NOMO-1 (cell line): ENCODE measurements around the gene WRAP73.
"Not testable (repeated sequence)": the region's sequence is repeated elsewhere in the genome, so short reads cannot be mapped to it uniquely, and the experiment has no call there.

Experiments used
- DNase-seq, 2 experiments: peaks; one replicate each; lab custom pipeline; 2025; ENCODE audit not compliant: unreplicated experiment in 2 of 2; lab: John Stamatoyannopoulos, UW

WRAP73 gene

DNA sequence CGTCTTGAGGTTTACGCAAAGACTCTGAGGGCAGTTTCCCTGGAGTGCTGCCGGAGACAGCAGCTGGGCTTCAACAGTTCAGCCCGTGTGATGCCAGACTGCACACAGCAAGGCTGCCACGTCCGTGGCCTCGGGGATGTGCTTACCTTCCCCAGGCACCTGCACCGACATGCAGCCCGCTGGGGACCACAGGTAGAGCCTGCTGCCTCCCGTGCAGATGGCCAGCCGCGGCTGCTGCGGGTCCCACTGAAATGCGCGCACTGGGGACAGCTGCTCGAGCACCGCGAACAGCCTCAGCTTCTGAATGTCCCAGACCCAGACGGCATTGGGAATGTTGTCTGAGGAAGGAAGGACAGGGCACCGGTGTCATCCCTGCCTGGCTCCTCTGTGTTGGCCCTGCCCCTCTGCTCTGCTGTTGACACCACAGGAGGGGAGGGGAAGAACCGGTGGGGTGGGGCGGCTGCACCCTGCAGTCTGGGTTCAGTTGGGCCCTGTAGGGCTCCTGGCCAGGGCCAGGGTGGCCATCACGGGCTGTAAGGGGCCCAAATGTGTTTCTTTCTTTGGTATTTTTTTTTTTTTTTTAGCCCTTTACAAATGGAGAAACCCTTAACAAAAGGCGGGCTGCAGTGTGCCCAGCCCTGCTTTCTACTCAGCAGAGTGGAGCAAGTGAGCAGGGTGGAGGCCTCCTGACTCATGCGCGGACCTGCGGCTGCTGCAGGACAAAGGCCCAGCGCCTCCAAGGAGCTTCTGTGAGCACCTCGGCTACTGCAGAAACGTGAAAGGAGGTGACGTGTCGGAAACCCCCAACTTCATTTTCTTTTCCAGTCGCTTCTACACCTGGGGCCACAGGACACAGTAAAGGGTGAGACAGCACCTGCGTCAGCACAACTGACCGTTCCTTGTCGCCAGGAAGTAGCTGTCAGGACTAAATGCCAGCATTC lies 18.3 kb downstream of the WRAP73 start:
- DNase-seq = no peak

DNA sequence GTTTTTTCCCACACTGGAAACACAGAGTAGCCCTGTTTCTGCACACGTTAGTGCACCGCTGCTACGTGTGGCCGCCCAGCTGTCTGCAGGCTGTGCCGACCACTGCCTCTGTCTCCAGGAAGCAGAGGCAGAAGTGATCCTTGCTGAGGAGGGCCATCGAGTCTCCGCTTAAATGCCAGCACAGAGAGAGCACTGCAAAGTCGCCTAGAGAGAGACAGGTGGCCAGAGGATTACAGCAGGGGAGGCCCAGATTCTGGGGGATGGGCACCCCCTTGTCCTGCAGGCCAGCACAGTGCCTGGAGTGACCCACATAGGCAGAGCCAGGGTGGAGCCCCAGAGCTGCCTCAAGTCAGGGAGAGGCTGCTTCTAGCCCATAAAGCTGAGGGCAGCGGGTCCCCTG lies 19.0 kb downstream of the WRAP73 start:
- DNase-seq = no peak

DNA sequence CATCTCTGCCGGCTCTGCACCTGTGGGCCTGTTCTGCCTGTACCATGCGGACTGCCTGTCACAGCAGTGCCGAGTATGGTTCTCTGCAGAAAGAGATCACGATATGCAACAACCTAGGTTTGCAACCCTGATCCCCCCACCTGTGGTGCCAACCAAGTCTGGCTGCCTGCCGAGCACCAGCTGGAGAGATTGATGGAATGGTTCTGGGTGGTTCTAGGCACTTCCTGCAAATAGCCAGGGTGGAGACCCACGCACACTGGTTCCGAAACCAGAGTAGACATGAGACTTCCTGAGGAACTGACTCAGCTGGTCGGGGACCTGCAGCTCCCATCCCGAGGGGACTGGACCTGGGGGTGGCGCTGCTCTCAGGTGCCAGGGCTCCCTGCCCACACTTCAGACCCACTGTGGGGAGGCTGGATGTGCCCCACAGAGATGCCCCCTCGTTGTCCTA lies 19.7 kb downstream of the WRAP73 start:
- no peak for DNase-seq

DNA sequence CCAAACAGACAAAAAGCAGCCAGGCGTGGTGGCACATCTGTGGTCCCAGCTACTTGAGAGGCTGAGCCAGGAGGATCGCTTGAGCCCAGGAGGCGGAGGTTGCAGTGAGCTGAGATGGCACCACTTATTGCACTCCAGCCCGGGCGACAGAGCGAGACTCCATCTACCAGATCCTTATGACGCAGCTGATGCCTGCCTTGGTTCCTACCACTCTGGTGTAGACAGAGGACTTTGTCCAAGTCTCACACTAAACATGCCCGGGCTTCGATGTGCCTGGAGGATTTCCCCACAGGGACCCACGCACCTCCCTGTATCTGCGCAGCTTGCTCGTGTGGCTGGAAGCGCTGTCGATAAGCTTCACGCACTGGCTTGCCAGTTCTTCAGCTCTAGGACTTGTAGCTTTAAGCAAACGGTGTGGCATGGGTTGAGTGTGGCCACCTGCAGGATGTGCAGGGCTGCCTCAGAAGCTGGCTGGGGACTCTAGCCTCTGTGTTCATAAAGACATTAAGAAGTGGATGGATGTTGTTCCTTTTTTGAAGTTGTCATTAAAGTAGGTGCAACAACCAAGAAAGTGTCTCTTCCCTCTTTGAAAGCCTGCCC lies 20.2 kb downstream of the WRAP73 start:
- no peak for DNase-seq

DNA sequence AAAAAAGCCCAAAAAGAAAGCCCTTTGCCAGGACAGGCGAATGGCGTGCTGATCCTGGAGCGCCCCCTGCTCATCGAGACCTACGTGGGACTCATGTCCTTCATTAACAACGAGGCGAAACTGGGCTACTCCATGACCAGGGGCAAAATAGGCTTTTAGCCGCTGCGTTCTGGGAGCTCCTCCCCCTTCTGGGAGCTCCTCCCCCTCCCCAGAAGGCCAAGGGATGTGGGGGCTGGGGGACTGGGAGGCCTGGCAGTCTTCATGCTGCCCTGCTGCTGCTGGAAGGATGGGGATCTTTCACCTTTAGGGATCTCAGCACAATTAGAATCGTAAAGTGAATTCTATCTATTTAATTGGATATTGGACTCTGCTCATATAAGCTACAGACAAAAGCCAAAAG lies 21.5 kb downstream of the WRAP73 start:
- DNase-seq = no peak

DNA sequence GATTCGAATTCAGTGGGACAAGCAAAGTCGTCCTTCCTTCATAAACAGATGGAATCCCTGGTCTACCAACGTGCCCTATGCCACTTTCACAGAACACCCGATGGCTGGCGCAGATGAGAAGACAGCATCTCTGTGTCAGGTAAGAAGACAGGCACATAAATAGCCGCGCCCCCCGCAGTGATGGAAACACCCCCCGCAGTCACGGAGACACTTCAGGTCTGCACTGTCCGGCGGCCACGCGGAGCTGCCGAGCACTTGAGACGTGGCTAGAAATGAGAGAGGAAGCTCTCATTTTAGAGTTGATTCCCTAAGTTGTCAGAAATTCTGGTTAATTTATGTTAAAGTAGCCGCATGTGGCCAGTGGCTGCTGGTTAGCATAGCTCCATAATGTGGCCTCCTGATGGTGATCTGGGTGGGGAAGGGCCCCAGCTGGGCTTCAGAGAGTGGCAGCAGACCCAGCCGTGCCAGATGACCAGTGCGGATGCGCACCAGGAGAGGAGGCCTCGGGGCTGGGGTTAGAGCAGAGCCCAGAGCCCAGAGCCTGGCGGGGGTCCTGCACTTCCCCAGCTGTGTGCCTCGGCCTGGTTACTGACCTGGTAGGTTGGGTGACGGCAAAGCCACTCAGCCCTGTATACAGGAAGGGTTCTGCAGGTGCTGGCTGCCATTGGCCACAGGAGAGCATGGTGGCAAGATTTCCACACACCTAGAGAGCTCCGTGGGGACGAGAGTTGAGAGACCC lies 22.2 kb downstream of the WRAP73 start:
- DNase-seq = no peak

DNA sequence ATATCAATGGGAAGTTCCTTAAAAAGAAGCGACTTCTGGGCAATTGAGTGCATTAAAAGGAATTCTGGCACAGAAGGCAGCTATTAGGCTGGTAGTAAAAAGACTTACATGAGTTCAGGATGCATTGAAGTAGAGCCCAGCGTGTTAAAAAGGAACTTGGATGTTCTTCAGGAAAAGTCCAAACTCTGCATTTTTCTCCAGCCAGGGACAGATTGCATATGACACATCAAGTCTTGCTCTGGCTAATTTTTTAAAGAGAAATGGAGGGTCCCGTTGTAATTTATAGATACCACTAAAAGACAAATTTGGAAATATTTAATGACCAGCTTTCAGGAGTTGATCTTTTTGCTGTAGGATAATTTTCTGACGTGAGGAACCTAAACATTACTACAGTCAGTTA lies 23.9 kb downstream of the WRAP73 start:
- DNase-seq = no peak

DNA sequence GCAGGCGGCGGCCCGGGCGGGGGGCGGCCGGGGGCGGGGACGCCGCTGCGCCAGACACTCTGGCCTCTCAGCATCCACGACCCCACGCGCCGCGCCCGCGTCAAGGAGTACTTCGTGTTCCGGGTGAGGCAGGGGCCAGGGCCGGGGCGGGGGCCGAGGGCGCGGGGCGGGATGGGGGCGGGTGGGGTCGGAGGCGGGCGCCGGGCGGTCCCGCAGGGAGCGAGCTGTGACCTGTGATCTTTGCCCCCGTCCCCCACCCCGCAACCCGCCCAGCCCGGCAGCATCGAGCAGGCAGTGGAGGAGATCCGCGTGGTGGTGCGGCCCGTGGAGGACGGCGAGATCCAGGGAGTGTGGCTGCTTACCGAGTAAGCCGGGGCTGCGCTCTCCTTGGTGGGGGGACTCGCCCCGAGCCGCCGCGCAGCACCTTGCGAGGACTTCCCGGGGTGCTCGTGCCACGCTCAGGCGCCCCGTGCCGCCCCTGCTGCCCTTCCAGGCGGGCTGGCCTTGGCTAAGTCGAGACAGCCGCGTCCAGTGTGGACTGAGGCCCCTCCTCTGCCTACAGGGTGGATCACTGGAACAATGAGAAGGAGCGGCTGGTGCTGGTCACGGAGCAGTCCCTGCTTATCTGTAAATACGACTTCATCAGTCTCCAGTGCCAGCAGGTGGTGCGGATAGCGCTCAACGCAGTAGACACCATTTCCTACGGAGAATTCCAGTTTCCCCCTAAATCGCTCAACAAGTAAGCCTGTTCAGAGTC lies 24.6 kb downstream of the WRAP73 start:
- no peak for DNase-seq

DNA sequence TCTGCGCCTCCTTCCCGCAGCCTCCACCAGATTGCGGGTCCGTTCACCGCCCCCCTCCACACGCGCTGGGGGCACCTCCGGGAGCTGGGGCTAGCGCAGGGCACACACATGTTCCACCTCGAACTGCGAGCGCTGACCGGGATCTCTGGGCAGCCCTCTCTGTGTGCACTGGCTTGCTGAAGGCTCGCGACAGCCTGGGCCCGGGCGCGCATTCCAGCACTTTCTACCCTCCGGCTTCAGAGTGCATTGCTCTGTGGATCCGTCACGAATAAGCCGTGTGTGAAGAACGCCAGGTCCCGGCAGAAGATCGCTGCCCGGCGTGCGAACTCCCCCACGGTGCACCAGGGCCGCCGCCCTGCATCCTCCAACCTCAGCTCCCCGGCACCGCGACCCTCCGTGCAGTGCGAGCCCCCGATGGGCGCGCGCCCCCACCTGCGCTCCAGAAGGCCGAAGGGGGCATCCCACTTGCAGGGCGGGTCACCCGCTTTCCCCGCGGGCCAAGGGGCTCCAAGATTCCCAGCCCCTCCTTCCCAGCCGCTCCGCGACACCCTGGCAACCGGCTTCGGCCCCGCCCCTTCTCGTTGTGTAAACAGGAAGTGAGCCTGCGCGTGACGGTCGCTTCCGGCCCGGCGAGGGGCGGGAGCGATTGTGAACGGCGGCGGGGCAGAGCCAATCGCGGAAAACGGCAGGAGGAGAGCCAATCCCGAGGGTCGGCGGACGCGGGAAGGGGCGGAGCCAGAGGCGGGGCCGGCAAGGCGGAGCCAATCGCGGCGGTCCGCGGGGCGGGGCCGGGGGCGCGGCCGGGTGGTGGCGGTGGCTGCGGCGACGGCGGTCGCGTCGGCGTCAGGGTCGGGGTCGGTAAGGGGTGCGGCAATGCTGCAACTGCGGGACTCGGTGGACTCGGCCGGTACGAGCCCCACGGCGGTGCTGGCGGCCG lies 25.4 kb downstream of the WRAP73 start, which contains the start of gene TPRG1L:
TPRG1L (plus strand) TSS at position 816 of the 937 bp plus-strand sequence; CDS start at position 874, 58 bp downstream.
- peak; percentile 93 to 96 for DNase-seq

DNA sequence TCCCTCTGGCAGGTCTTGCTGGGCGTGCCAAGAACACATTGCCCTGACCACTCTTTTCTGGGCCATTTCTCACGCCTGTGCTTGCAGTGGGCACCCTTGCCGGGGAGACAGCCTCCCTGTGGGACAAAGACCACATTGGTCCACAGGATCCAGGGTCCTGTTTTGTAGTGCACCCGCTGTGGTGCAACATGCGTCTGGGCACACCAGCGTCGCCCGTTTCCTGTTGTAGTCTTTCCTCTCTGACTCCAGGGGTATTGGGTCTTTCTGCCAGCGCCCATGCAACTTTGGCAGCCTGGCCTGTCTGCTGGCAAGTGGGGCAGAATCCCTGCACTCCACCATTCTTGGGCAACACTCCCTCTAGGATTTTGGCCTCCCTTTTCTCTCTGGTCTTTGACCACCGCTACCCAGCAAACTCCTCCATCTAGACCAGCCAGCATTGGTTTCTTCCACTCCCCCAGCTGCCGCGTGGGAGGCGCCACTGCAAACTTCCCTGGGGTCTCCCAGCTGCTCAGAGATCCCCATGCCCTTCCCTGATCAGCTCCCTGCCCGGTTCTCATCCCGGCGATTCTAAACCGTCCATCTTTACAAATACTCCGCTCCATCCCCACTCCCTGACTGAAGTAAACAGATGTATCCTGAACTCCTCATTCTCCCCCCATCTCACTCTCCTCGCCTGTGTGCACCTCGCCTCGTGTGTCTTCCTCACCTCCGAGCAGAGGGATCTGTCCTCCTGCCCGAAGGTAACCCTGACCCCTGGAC lies 26.3 kb downstream of the WRAP73 start:
- DNase-seq = no peak

DNA sequence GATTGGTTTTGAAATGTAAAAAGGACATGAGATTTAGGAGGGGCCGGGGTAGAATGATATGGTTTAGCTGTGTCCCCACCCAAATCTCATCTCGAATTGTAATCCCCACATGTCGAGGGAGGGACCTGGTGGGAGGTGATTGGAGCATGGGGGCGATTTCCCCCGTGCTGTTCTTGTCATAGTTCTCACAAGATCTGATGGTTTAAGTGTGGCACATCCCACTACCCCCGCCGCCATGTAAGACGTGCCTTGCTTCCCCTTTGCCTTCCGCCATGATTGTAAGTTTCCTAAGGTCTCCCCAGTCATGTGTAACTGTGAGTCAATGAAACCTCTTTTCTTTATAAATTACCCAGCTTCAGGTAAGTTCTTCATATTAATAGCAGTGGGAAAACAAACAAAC lies 27.8 kb downstream of the WRAP73 start:
- not testable (repeated sequence) for DNase-seq

DNA sequence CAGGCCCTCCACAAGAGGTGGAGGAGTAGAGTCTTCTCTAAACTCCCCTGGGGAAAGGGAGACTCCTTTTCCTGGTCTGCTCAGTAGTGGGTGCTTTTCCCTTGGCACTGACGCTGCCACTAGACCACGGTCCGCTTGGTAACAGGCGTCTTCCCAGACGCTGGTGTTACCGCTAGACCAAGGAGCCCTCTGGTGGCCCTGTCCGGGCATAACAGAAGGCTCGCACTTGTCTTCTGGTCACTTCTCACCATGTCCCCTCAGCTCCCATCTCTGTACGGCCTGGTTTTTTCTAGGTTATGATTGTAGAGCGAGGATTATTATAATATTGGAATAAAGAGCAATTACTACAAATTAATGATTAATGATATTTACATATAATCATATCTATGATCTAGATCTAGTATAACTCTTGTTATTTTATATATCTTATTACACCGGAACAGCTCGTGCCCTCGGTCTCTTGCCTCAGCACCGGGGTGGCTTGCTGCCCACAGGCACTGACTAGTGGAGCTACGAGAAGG lies 28.7 kb downstream of the WRAP73 start:
- DNase-seq = not testable (repeated sequence)

DNA sequence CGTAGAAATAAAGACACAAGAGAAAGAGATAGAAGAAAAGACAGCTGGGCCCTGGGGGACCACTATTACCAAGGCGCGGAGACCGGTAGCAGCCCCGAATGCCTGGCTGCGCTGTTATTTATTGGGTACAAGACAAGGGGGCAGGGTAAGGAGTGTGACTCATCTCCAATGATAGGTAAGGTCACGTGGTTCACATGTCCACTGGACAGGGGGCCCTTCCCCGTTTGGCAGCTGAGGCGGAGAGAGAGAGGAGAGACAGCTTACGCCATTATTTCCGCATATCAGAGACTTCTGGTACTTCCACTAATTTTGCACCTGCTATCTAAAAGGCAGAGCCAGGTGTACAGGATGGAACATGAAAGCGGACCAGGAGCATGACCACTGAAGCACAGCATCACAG lies 29.2 kb downstream of the WRAP73 start:
- no peak for DNase-seq

DNA sequence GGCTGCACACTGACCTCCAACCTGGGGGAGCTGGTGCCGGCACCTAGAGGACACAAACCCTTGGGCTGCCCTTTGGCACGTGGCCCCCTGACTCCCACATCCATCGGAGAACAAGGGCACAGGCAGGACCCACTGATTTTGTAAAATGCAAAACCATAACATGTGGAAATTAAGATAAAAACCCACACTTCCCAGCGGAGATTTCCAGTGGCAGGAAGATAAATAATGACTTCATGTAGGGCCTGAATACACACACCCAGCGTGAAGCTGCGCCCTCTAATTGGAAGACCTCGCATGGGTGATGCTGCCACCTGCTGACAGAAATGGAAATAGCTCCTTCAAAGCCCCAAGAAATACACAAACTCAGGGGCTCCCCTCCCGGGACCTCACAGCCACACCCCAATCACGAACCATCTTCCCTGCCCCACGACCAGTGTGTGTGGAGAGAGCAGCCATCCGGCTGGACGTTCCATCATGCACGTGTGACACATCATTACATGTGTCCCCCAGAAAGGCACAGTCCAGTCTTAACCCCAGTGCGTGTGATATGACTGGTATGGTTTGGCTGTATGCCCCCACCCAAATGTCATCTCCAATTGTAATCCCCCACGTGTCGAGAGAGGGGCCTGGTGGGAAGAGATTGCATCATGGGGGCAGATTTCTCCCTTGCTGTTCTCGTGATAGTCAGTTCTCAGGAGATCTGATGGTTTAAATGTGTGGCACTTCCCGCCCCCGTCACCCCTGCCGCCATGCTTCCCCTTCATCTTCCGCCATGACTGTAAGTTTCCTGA lies 30.8 kb downstream of the WRAP73 start:
- DNase-seq = peak; percentile 35 to 40

DNA sequence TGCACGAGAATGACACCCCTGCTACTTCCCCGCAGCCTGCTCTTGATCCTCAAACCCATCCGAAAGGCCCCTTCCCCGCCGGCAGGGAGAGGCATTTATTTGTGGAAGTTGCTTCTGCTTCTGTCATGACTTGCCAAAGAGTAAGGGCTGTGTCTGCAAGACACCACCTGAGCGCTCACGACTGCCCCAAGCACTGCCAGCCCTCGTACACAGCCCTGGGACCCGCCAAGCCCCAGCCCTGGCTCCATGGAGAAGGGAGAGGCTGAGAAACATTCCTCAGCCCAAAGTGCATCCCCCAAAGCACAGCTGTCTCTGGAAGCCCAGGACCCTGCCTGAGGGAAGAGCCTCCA lies 31.4 kb downstream of the WRAP73 start:
- no peak for DNase-seq

DNA sequence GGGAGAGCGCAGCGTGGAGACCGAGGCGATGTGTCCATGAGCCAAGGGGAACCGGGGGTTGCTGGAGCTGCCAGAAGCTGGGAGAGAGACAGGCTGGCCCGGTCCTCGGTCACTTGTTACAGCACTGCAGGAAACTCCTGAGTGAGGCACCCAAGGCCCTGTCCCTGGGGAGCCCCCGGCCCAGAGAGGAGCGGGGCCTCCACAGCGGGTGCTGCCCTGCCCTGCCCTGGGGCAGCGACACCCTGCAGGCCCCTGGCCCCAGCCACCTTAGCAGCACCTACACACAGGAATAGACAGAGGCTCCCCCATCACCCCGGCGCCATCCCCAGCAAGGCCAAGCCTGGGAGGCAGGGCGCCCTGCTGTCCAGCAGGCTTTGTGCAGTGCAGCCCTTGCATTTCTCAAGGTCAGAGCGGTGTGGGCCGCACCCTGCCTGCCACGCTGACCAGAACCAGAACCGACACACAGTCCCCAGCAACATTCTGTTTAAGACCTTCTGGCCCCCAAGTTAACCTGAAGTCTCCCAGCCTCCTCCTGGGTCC lies 32.0 kb downstream of the WRAP73 start:
- no peak for DNase-seq

DNA sequence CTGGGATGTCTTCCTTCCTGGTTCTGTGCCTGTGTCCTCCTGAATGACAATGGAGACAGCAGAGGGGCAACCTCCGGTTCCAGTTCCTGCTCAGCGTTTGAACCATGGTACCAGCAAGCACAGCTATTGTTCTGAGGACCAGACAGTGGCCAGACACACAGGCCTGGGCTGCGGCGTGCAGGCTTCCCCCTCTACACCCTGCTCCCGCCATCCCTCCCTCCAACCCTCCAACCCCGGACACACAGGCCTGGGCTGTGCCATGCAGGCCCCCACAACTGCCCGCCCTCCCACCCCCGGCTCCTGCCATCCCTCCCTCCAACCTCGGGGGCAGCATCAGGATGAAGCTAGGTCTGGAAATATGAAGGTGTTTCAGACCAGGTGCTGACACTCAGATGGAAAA lies 33.0 kb downstream of the WRAP73 start:
- DNase-seq = no peak
